Activated CD4-positive, alpha-beta memory T cell treated with anti-CD3 and anti-CD28 coated beads, Interleukin-2, amount 10 ng/mL, durations not matched to agents 7 days and 5 days (primary cell): ENCODE measurements around the gene IVL. TPM values are rescaled to one million over a fixed set of nuclear protein-coding genes. Genes with fewer than 3 reads are reported as not detected.

Source experiments
- CTCF ChIA-PET: fragments of 350-600 bp; sonication (Branson Sonifier 250); formaldehyde crosslinking; loops from one replicate; lab custom pipeline; 2021; ENCODE audit warnings: antibody characterized with exemption, inconsistent platforms; lab: Charles Lee
- POLR2A ChIA-PET: fragments of 350-600 bp; sonication (Branson Sonifier 250); formaldehyde crosslinking; loops from one replicate; lab custom pipeline; 2021; ENCODE audit warnings: antibody characterized with exemption; lab: Charles Lee
- DNase-seq: peaks from one replicate; pipeline ENCODE4 v3.0.0-alpha.2; 2020
- H3K27ac Mint-ChIP-seq: one replicate; pipeline ENCODE4 v1.8.0; 2021; ENCODE audit warnings: mild to moderate bottlenecking, mixed read lengths
- H3K27me3 Mint-ChIP-seq: one replicate; pipeline ENCODE4 v1.8.0; 2021; ENCODE audit warnings: mixed read lengths
- H3K36me3 Mint-ChIP-seq: one replicate; pipeline ENCODE4 v1.8.0; 2021; ENCODE audit warnings: low read depth, mixed read lengths
- H3K4me1 Mint-ChIP-seq: one replicate; pipeline ENCODE4 v1.8.0; 2021; ENCODE audit warnings: mixed read lengths
- H3K4me3 Mint-ChIP-seq: one replicate; pipeline ENCODE4 v1.8.0; 2021; ENCODE audit warnings: mild to moderate bottlenecking, mixed read lengths
- H3K9me3 Mint-ChIP-seq: one replicate; pipeline ENCODE4 v1.8.0; 2021; ENCODE audit warnings: mixed read lengths
- total RNA-seq, 2 experiments: library from RNA; stranded (reverse); gene quantifications; one replicate each; pipeline ENCODE4 v1.2.3, GENCODE V29; 2021

Gene IVL
- total RNA-seq, 2 experiments from 2014 or later: not detected

DNA sequence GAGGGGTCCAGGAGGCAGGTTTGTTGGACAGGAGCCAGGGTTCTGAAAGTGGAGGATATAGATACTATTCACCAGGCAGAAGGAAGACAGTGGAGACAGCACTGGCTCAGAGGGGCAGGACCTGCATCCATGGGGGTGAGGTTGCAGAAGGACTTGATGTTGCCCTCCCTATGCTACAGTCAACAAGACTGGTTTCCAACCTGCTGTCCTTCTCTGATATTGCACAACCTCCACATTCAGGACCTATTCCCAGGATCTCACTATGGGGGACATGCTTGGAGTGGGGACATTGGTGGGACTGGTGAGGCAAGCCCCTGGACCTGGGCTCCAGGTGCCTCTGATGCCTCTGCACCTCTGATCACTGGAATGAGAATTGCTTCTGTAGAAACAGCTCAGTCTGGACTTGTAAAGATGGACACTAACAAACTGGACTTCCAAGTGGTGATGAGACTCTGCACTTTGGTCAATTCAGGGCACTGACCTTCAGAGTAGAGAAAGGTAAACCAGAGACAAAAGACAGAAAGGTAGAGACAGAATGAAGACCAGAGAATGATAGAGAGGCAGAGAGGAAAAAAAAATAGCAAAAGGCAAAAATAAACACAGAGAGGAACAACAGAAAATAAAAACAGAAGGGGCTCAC, 28.7 kb upstream of the IVL start:
- H3K27me3 Mint-ChIP-seq: no peaks in the 10 kb centered on the region
- H3K4me3 Mint-ChIP-seq: no peak overlapping the region
- no peaks in the 10 kb centered on the region for H3K9me3 Mint-ChIP-seq
- DNase-seq: no peak
- H3K27ac Mint-ChIP-seq: no peak overlapping the region
- H3K4me1 Mint-ChIP-seq: no peaks in the 10 kb centered on the region
- no peaks in the 10 kb centered on the region for H3K36me3 Mint-ChIP-seq
- ChIA-PET CTCF (interaction anchor here (0.9 to 1.1 kb wide), 2 partner anchors 9 kb away, joined by 3 read pairs; no protein-coding TSS in a partner anchor), POLR2A (no interaction called here)

DNA sequence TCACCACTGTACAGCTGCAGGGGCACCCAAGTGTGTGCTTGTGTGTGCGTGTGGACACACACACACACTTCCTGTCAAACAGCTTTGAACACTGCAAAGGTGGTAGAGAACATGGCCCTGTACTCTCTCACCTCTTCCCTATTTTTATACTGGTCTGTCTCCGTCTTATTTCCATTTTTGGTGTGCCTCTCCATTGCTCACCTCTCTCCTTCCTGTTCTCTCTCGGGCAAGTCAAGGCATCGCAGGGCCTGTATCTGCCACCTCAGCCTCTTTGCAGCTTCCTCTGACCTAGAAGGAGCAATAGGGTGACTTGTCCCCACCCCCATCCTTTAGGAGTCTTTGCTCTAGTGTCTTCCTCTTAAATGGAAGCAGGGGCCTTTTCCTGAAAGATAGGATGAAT, 28.0 kb upstream of the IVL start:
- ChIA-PET POLR2A (no interaction called here), CTCF (interaction anchor here (0.9 kb wide), 1 partner anchor 10 kb away, joined by 3 read pairs; no protein-coding TSS in a partner anchor)
- no peaks in the 10 kb centered on the region for H3K9me3 Mint-ChIP-seq
- no peak for DNase-seq
- H3K27me3 Mint-ChIP-seq: no peaks in the 10 kb centered on the region
- no peaks in the 10 kb centered on the region for H3K36me3 Mint-ChIP-seq
- H3K4me1 Mint-ChIP-seq: no peaks in the 10 kb centered on the region
- H3K27ac Mint-ChIP-seq: no peak overlapping the region
- no peak overlapping the region for H3K4me3 Mint-ChIP-seq

DNA sequence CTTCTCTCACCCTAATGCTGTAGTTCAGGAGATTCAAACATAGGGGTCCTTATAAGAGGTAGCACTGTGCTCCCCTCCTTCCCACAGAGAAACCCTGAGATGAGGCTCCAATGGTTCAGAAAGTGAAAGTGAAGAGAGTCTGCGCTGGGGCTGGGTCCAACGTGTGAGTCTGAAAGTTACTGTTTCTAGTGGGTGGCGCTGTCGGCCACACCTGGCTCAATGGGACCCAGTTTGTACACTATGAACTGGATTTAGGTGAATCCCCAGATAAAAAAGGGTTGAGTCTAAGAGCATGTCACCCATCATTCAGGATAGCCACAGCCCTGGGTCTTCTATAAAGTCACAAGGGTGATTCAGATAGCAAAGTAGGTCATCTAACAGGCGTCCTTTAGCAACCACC, 27.4 kb upstream of the IVL start:
- CTCF ChIA-PET: no interaction called here
- Mint-ChIP-seq H3K27me3 (no peaks in the 10 kb centered on the region), H3K36me3 (no peaks in the 10 kb centered on the region), H3K9me3 (no peaks in the 10 kb centered on the region), H3K27ac (no peak overlapping the region), H3K4me1 (no peaks in the 10 kb centered on the region), H3K4me3 (no peak overlapping the region)
- DNase-seq: no peak
- POLR2A ChIA-PET: no interaction called here

DNA sequence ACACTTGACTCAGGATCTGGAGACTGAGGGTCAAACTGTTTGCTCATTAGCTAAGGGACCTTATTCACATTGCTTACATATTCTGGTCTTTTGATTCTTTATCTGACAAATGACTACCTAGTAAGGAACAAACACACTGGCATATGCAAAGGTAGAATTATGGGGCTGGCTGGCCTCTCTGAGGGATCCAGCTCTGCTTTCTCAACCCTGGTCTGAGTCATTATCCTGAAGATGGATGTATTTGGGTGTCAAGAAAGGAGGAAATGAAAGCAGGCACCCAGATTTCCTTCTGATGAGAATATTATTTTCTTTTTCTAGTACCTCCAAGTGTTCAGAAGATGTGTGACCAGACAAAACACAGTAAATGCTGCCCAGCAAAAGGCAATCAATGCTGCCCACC, 24.3 kb upstream of the IVL start:
- Mint-ChIP-seq H3K4me1 (no peaks in the 10 kb centered on the region), H3K27me3 (peaks cover 8% of the 10 kb centered on the region), H3K9me3 (no peaks in the 10 kb centered on the region), H3K36me3 (no peaks in the 10 kb centered on the region), H3K27ac (no peak overlapping the region), H3K4me3 (no peak overlapping the region)
- DNase-seq: no peak
- POLR2A ChIA-PET: no interaction called here
- CTCF ChIA-PET: interaction anchor here (1.3 kb wide), 1 partner anchor 13 kb away, joined by 4 read pairs; no protein-coding TSS in a partner anchor

DNA sequence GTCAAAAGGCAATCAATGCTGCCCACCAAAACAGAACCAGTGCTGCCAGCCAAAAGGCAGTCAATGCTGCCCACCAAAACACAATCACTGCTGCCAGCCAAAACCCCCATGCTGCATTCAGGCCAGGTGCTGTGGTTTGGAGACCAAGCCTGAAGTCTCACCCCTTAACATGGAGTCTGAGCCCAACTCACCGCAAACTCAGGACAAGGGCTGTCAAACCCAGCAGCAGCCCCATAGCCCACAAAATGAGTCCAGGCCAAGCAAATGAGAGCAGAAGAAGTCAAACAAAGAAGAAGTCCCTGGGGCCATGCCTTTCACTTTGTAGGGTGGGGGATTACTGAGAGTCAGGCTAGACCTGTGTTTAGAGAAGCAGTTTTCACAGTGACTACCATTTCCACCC, 23.8 kb upstream of the IVL start:
- no peaks in the 10 kb centered on the region for H3K4me1 Mint-ChIP-seq

DNA sequence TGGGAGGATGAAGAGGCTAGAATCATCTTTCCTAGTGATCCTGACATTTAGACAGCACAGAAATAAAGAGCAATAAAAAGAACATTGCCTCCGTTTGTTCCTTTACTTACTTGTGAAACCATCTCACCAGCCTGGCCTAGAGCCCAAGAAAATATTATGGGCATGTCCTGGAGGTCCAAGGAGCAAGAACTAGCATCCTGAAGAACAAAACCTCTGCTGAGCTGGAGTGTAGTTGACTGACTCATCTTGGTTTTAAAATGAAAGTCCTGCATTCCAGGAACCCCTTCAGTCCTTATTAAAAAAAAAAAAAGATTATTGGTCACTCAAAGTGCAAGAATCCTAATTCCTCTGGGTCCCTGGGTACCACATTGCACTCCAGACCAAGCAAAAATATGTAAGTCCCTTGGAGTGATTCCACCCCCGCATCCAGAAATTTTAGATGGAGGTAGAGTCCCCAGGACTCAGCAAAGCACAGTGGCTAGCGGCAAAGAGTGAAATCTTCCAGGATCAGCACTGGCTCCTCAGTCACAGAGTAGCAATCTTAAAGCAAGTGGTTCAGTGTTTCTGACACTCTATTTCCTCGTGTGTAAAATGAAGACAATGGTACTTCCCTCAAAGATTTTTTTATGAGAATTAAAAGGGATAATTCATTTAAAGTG, 23.3 kb upstream of the IVL start:
- Mint-ChIP-seq H3K4me3 (no peak overlapping the region), H3K4me1 (no peaks in the 10 kb centered on the region), H3K9me3 (no peaks in the 10 kb centered on the region), H3K27ac (no peak overlapping the region), H3K36me3 (no peaks in the 10 kb centered on the region), H3K27me3 (peaks cover 11% of the 10 kb centered on the region)
- DNase-seq: no peak
- CTCF ChIA-PET: no interaction called here
- POLR2A ChIA-PET: no interaction called here

More for the DNA sequence above, 23.8 kb upstream of the IVL start:
- no peak overlapping the region for H3K27ac Mint-ChIP-seq
- ChIA-PET CTCF (interaction anchor here (1.3 kb wide), 1 partner anchor 14 kb away, joined by 4 read pairs; no protein-coding TSS in a partner anchor), POLR2A (no interaction called here)
- no peak for DNase-seq
- no peaks in the 10 kb centered on the region for H3K36me3 Mint-ChIP-seq
- H3K27me3 Mint-ChIP-seq: peaks cover 8% of the 10 kb centered on the region
- H3K9me3 Mint-ChIP-seq: no peaks in the 10 kb centered on the region
- H3K4me3 Mint-ChIP-seq: no peak overlapping the region

DNA sequence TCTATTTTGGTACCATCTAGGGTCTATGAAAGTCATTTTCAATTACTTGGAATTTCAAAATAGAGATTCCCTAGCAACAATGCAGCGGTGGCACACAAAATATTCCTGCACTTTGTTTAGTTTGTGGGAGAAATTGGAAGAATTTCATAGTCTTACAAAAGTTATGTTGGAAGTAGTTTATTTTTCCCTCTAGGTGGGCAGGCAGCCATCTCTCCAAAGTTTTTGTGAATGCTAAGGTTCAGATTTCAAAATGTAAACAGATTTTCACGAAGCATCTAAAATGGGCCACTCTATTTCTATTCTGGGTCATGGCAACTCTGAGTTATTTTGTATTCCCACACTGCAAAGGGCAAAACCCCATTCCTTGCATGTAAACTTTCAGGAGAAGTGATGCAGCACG, 22.3 kb upstream of the IVL start:
- peaks cover 13% of the 10 kb centered on the region for H3K27me3 Mint-ChIP-seq

DNA sequence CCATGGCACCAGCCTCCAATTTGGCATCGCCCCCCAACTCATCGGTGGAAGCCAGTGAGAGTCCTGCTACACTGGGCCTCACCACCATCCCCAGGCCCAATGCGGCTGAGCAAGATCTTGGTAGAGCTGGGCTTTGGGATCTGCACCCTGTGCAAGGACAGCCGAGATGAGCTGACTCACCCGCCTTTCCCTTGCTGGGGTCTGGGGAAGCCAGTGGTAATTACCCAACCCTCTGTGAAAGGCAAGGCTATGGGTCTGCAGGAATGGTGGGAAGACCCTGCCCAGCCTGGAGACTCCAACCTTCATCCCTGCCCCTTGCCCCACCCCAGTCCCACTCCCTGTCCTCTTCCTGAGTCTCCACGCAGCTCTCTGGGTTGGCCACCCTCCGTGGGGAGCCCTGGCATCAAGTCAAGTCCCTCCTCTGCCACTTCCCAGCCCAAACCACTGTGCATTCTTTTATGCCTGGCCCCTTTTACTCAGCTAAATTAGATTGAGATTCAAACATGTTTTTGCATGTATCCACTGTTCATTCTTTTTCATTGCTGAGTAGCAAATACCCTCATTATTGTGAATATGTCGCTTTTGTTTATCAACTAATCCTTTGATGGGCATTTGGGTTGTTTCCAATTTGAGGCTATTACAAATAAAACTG, 21.5 kb upstream of the IVL start:
- Mint-ChIP-seq H3K27me3 (peaks cover 13% of the 10 kb centered on the region), H3K9me3 (no peaks in the 10 kb centered on the region), H3K4me1 (no peaks in the 10 kb centered on the region), H3K36me3 (no peaks in the 10 kb centered on the region), H3K4me3 (no peak overlapping the region), H3K27ac (no peak overlapping the region)
- ChIA-PET CTCF (no interaction called here), POLR2A (no interaction called here)
- DNase-seq: no peak

More for the DNA sequence above, 22.3 kb upstream of the IVL start:
- ChIA-PET POLR2A (no interaction called here), CTCF (no interaction called here)
- no peaks in the 10 kb centered on the region for H3K36me3 Mint-ChIP-seq
- H3K4me3 Mint-ChIP-seq: no peak overlapping the region
- no peaks in the 10 kb centered on the region for H3K4me1 Mint-ChIP-seq
- no peak for DNase-seq
- H3K27ac Mint-ChIP-seq: no peak overlapping the region
- H3K9me3 Mint-ChIP-seq: no peaks in the 10 kb centered on the region

DNA sequence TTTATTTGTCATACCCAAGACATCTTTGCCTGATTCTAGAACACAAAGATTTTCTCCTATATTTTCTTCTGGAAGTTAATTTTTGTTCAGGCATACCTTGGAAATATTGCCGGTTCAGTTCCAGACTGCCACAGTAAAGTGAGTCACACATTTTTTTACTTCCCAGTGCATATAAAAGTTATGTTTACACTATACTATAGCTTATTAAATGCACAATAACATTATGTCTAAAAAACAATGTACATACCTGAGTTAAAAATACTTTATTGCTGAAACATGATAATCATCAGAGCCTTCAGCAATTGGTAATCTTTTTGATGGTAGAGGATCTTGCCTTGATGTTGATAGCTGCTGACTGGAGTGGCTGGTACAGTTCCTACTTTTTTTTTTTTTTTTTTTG, 20.2 kb upstream of the IVL start:
- no peaks in the 10 kb centered on the region for H3K4me1 Mint-ChIP-seq
- peaks cover 20% of the 10 kb centered on the region for H3K27me3 Mint-ChIP-seq
- POLR2A ChIA-PET: no interaction called here
- CTCF ChIA-PET: interaction anchor here (0.6 kb wide), 1 partner anchor 609 kb away, joined by 4 read pairs; no protein-coding TSS in a partner anchor
- H3K4me3 Mint-ChIP-seq: no peak overlapping the region
- H3K36me3 Mint-ChIP-seq: no peaks in the 10 kb centered on the region
- no peak overlapping the region for H3K27ac Mint-ChIP-seq
- no peak for DNase-seq
- H3K9me3 Mint-ChIP-seq: no peaks in the 10 kb centered on the region

DNA sequence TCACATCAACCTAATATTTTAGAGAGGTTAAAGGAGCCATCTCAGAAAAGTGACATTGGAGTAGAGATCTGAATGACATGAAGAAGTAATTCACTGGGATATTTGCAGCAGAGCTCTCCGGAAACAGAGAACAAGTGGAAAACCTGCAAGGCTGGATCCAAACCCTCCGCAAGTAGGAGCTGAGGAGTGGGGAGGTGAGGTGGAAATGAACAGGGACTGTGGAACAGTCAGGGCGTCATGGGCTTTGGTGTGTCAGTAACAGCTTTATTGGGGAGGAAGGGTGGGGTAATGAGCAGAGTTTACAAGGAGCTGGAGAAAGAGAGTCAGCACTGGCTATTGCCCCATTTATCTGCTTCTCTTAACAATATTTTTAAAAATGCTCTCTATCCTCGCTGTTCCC, 9.3 kb upstream of the IVL start:
- POLR2A ChIA-PET: no interaction called here
- DNase-seq: no peak
- Mint-ChIP-seq H3K27me3 (peaks cover 14% of the 10 kb centered on the region), H3K4me1 (no peaks in the 10 kb centered on the region), H3K36me3 (no peaks in the 10 kb centered on the region), H3K4me3 (no peak overlapping the region), H3K9me3 (no peaks in the 10 kb centered on the region), H3K27ac (no peak overlapping the region)
- CTCF ChIA-PET: no interaction called here

DNA sequence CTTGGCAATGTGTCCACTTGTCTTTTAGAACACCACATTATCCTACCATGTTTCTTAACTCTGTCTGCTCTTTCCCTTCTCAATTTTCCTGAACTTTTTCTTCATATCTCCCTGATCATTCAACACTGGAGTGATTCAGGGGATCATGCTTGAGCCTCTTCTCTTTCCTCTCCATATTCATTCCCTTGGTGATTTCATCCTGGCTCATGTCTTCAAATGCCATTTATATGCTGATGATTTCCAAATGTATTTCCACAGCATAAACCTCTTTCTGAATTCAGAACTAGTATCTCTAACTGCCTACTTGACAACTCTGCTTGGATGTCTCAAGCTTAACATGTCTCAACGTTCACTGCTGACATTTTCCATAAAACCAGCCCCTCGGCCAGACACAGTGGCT, 8.5 kb upstream of the IVL start:
- no peak for DNase-seq
- Mint-ChIP-seq H3K27me3 (peaks cover 10% of the 10 kb centered on the region), H3K4me3 (no peak overlapping the region), H3K9me3 (no peaks in the 10 kb centered on the region), H3K4me1 (no peaks in the 10 kb centered on the region), H3K36me3 (no peaks in the 10 kb centered on the region), H3K27ac (no peak overlapping the region)
- ChIA-PET POLR2A (no interaction called here), CTCF (no interaction called here)

DNA sequence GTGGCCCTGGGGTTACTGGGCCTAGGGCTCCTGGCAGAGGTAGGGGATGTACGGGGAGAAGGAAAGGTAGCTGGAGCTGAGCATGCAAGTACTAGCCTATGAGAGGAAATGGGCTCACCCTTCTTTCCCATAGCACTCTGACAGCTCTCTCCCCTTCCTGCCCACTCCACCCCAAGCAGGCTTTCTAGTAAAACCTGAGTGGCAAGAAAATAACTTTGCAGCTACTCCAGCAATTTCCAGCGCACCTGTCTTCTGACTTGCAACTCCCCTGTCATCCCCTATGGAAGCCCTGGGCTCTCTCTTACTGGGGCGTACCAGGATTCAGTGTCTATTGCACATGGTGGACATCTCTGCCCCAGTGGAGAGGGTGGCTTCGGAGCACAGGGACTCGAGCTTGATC, 6.7 kb upstream of the IVL start:
- no peak overlapping the region for H3K27ac Mint-ChIP-seq
- H3K9me3 Mint-ChIP-seq: no peaks in the 10 kb centered on the region
- POLR2A ChIA-PET: interaction anchor here (1.2 kb wide), 1 partner anchor 11 kb away, joined by 3 read pairs; no protein-coding TSS in a partner anchor
- H3K4me1 Mint-ChIP-seq: no peaks in the 10 kb centered on the region
- H3K36me3 Mint-ChIP-seq: no peaks in the 10 kb centered on the region
- no peak overlapping the region for H3K4me3 Mint-ChIP-seq
- no peak for DNase-seq
- CTCF ChIA-PET: no interaction called here
- peaks cover 5% of the 10 kb centered on the region for H3K27me3 Mint-ChIP-seq

DNA sequence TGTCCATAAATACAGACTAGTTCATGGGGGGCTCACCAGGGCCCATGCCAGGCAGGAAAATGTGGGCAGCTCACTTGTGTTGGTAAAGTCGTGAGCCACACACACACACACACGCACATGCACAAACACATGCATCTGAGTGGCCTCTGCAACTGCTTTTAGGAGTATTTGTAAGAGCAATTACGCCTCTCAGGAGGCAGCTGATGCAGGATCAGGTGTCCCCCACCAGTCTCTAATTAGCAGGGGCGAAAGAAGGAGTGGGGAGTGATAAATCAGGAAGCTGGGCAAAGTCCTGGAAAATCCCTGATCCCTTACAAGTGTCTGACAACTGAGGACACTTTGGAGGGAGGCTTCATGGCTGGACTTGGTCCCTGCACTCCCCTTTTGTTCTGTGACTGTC, 5.7 kb upstream of the IVL start:
- Mint-ChIP-seq H3K27me3 (peaks cover 6% of the 10 kb centered on the region), H3K9me3 (no peaks in the 10 kb centered on the region), H3K4me3 (no peak overlapping the region), H3K4me1 (no peaks in the 10 kb centered on the region), H3K36me3 (no peaks in the 10 kb centered on the region), H3K27ac (no peak overlapping the region)
- no peak for DNase-seq
- POLR2A ChIA-PET: interaction anchor here (1.2 kb wide), 1 partner anchor 10 kb away, joined by 3 read pairs; no protein-coding TSS in a partner anchor
- CTCF ChIA-PET: no interaction called here
